Activated CD4-positive, alpha-beta T cell treated with anti-CD3 and anti-CD28 coated beads for 4 hours (primary cell): ENCODE results near the gene NPEPPS.
"Not testable (repeated sequence)": the region's sequence is repeated elsewhere in the genome, so short reads cannot be mapped to it uniquely, and the experiment has no call there.

Source experiments
- DNase-seq, 2 donors: peaks; one replicate each; pipeline ENCODE4 v3.0.0-alpha.2; 2020

The NPEPPS gene

DNA sequence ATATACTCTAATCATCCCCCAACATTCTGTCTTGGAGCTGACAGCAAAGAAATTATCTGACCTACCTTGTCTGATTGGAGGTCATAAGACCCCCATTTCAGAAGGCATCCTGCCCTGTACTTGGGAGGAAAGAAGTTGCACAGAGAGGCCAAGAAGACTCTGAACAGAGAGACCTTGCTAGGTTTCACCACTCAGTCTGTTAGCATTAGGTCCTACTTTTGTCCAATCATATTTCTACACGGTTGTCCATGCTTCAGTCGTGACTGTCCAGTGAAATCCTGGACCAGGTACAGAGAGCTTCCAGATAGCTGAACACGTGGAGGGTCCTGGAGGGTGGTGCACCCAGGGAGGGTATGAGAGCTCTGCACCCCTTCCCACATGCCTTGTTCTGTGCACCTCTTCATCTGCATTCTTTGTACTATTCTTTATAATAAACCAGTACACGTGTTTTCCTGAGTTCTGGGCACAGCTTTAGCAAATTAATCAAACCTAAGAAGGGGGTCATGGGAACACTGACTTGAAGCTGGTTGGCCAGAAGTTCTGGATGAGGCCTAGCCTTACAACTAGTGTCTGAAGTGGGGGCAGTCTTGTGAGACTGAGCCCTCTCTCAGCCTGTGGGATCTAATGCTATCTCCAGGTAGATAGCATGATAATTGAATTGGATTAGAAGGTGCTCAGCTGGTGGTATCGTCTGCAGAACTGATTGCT, 30.9 kb downstream of the NPEPPS start:
- not testable (repeated sequence) for DNase-seq

DNA sequence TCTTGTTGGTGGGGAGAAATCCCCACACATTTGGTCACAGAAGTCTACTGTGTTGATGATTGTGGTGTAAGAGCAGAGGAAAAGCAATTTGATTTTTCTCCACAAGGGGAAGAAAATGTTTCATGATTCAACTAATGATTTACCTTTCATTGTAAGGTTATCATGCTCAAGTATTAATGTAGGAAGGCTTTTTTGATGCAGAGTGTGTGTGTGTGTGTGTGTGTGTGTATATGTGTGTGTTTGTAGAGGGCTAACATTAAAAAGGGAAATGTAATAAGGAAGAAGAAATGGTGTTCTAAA, 31.4 kb downstream of the NPEPPS start:
- DNase-seq, result not testable (repeated sequence)

DNA sequence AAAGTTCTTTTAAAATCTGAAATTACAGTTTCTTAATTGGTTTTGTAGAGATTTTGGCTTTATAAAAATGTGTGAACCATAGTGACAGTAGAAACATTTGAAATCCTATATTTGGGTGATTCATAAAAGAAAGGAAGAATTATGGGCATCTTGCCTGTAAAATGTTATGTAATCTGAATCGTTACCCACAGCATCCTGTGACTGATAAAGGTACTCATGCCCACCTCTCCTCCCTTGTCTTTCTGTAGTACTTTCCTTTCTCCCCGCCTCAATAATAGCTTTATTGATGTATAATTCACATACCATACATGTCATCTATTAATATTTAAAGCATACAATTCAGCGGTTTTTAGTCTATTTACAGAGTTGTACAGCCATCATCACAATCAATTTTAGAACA, 36.4 kb downstream of the NPEPPS start:
- DNase-seq, result not testable (repeated sequence)

DNA sequence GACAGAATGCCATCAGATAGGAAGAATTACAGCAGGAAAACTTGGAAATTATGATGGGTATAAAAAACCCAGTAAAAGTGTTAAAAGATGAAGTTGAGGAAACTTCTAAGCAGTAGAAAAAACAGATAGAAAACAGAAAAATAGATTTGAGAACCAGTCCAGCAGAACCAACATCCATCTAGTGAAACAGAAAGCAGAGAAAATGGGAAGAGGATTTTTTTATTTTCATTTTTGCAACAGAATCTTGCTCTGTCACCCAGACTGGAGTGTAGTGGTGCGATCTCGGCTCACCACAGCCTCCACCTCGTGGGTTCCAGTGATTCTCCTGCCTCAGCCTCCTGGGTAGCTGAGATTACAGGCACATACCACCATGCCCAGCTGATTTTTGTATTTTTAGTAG, 41.7 kb downstream of the NPEPPS start:
- DNase-seq, result not testable (repeated sequence)

DNA sequence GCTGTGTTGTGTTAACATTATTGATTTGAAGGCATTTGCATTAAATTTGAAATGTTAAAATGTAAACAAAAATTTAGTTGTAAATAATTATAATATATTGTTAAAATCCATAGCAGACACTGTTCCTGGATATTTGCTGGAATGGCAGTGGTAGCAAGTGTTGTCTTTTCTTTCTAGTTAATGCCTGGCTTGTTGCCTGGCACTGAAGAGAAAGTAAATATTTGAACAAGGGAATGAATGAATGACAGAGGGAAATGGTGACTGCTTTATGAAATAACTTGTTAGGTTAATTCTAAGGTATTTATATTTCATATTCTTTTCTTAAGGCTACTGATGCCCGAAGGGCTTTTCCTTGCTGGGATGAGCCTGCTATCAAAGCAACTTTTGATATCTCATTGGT, 51.5 kb downstream of the NPEPPS start:
- not testable (repeated sequence) for DNase-seq

DNA sequence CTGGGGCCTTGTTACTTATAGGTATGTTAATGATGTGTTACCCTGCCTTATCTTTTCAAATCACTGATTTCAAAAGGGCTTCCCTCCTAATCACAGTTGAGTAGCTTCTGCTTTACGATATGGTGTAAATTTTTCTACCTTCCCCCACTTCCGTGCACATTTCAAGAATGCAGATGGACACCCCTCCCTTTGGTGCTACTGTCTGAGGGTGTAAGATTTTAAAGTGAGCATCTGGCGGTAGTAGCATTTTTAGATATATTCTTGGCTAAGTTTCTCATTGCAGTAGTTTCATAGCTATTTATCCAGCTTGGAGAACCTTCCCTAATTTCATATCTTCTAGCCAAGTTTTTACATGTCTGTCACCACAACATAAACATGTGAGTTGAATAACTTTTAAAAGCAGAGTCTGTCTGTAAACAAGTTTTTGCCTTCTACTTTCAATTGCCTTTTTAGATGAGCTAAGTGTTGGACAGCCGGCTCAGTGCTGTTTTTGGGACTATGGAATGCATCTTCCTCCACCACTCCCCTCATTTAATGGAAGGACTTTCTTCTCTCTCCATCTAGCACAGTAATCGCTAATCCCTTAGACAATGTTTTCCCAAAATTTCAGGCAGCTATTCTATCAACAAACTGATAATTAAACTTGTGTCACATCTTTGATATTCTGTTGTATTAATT, 55.6 kb downstream of the NPEPPS start:
- not testable (repeated sequence) for DNase-seq

DNA sequence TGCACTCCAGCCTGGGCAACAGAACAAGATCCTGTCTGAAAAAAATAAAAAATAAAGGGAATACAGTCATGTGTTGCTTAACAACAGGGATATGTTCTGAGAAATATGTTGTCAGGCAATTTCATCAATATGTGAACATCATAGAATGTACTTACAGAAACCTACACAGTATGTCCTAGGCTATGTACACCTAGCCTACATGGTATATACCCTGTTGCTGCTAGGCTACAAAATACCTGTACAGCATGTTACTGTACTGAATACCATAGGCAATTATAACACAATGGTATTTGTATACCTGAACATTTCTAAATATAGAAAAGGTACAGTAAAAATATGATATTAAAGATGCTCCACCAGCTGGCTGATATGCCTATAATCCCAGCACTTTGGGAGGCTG, 62.6 kb downstream of the NPEPPS start:
- DNase-seq, result not testable (repeated sequence)

DNA sequence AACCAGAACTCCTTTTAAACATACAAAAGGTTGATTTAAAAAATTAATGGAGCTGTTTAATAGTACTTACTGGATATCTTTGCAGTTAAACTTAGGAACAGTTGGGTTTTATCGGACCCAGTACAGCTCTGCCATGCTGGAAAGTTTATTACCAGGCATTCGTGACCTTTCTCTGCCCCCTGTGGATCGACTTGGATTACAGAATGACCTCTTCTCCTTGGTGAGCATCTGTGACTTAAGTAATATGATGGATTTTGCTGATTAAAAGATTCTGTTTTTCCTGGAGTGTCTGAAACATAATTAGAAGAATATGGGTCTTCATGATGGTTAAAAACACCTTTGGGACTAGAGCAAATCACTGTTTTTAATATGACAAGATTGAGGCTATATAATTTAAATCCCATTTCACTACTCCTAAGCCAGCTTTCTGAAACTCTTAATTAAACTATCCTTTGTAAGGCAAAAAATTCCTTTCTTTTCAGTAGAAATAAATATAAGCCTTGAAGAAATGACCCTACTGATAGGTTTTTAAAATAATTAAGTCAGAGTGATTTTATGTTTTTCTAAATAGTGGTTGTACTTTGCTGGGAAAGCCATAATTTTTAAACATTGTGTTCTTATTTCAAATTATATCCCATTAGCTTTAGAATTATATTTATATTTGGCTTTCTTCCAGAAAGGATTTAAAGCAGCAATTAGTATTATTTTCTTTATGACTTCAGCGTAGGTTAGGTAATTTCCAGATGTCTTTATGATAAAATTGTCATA, 73.1 kb downstream of the NPEPPS start:
- DNase-seq, result no peak

DNA sequence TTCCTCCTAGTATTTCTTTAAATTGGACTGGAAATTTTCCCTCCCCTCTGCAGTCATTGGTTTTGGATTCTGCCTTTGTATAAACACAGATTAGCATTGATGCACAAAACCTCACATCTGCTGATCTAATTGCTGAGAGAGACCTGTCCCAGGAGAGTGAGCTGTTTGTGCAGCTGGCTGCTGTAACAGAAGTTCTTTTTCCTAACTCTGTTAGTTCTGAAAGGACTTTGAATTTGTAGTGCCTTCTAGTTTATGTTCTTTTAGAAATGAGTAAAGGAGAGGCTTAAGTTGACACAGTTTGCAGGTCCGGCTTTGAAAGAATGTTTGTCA, 73.7 kb downstream of the NPEPPS start:
- DNase-seq, result no peak

DNA sequence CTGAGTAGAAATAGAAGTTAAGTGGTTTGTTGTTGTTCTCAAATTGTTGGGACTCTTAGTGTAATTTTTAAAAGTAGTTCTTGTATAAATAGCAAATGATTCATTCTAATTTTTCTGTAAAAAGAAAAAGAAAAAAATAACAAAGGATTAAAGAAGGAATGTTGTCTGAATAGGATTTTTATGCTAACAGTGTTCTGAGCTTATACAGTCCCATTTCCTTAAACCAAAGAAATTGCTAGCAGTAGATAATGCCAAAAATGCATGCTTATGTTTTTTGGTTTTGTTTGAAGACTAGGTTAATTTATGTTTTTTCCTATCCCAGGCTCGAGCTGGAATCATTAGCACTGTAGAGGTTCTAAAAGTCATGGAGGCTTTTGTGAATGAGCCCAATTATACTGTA, 74.1 kb downstream of the NPEPPS start:
- no peak for DNase-seq

DNA sequence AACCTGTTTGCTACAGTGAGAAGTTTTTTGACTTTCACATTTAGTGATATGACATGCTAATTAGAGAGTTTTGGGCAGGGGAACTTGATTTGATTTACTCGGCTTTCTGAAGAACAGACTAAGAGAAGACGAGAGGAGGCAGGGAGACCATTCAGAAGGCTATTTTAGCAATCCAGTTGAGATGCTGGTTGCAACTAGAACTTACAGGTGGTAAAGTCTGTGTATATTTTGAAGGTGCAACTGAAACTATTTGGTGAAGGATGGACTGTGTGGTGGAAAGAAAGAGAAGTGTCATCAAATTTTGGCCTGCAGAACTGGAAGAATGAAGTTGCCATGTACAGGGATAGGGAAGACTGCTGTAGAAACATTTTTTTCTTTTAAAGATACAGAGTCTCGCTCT, 76.6 kb downstream of the NPEPPS start:
- no peak for DNase-seq

DNA sequence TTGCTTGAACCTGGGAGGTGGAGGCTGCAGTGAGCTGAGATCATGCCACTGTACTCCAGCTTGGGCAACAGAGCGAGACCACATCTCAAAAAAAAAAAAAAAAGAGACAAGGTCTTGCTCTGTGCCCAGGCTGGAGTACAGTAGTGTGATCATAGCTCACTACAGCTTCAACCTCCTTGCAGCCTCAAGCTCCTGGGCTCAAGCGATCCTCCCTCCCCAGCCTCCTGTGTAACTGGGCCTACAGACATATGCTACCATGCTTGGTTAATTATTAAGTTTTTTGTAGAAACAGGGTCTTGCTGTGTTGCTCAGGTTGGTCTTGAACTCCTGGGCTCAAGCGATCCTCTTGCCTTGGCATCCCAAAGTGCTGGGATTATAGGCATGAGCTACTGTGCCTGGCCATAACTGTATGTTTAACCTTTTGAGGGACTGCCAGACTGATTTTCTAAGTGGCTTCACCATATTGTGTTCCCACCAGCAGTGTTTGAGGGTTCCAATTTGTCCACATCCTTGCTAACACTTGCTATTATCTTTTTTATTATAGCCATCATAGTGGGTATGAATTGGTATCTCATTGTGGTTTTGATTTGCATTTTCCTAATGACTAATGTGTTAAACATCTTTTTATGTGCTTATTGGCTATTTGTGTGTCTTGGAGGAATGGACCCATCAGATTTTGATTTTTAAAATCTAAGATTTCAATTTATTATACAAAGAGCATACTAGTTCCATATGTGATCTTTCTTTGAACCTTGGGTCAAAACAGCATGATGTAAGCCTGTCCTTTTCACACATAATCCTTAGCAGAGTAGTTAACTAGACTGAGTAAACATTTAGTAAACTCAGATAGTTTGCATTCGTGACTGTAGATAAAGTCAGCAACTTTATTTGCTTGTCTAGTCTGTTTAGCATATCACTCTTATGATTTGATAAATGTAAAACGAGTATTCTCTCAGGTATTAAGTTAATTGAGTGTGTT, 80.8 kb downstream of the NPEPPS start:
- DNase-seq, result no peak

DNA sequence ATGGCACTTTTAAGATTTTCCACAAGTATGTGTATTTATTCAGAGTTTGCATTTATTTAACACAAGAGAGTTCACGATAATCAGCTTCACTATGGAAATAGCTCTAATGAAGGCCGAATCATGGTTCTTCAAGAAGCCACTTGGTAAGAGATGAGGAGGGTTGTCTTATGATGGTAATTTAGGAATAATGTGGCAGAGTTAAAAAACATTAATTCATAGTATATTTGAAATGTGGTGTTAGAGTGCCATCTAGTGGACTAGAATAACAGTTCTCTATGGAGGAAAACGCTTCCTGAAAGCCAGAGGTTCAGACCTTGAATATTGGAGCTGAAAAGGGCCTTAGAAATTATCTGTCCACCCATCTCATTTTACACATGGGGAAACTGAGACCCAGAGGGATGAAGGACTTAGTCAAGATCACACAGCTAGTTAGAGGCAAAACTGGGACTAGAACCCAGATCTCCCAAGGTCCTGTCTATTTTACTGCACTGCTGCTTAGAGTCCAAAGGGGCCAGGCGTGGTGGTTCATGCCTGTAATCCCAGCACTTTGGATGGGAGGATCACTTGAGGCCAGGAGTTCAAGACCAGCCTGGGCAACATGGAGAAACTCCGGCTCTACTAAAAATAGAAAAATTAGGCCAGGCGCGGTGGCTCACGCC, 85.0 kb downstream of the NPEPPS start:
- peak in 1 of 2 donors; percentile 1 for DNase-seq

DNA sequence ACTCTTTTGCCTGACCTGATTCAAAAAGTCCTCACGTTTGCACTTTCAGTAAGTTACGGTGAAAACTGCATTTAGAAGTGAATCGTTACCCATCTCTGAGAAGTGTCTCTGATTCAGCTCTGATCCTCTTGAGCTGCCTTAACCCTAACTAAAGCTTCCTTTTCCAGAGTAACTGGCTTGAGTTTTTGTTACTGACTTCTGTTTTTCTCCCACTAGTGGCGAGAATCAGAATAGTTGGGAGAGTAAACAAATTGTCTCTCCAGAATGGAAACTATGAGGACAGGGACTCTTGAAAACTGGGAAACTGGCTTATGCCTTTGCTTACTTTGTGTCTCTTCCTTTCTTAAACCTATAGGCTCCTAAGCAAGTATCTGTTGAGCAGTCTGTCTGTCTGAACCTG, 87.5 kb downstream of the NPEPPS start:
- DNase-seq, result no peak

DNA sequence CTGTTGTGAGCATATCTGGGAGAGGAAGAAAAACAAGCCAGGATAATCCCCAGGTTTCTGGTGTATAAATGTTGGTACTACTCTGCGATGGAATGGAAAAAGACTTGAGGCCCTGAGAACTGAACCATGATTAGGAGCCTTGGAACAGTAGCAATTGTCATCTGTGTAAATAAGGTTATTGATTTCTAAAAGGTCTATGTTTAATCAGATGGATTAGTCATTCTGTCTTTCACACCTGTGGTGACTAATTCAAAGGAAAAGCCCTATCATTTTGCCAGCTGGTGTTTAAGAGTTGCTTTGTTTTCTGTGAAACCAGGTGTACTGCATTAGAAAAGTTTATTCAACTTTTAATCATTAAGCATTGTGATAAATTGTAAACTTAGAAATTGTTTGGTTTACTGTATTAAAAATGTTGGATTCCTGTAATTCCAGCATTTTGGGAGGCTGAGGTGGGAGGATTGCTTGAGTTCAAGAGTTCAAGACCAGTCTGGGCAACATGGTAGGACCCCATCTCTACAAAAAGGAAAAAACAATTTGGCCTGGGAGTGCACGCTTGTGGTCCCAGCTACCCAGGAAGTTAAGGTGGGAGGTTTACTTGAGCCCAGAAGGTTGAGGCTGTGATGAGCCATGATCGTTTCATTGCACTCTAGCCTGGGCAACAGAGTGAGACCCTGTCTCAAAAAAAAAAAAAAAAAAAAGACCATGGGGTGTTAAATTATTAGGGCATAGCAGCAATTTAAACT, 89.8 kb downstream of the NPEPPS start:
- DNase-seq, result no peak

DNA sequence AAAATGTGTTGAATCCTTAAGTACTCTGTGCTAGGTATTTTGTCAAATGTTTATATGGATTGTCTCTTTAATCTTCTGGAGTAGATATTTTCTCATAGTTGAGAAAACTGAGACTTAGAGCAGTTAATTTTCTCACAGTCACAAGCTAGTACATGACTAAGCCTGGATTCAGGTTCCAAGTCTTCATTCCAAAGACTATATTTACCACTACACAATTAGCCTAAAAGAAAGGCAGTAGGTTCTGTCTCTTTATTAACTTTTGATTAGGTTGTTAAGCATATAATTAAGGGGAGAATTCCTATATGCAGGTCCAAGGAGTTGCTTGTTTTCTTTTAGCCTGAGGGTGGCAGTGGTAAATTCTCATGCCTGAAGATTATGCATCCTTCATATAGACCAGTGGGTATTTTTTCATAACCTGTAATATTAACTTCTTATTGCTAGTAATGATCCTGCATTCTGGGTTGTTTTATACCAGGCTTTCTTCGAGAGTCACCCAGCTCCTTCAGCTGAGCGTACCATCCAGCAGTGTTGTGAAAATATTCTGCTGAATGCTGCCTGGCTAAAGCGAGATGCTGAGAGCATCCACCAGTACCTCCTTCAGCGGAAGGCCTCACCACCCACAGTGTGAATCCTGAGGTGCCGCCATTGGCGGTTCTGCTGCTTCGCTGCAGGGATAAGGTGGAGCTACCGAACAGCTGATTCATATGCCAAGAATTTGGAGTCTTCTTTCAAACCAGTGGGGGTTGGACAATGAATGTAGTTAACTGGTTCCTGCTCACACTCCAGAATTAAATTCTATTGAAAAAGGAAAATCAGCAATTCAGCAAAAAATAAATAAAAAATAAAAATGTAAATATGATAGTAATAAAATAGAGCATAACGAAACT, 90.6 kb downstream of the NPEPPS start:
- DNase-seq, result no peak

DNA sequence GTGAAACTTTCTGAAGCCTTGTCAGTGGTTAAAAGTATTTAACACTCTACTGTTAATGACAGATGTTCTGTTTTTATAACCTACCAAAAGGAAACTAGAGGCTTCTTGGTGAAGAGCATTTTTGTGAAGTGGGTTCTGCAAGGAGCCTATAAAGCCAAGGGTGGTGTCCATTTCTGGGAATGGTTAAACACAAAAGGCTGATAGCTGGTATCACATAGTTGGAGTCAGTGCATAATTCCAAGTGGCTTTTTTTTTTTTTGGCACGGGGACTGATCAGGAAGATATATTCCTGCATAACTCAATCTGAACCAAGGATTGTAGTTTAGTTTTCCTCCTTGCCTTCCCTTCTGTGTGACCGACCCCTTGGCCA, 91.3 kb downstream of the NPEPPS start:
- DNase-seq, result no peak

DNA sequence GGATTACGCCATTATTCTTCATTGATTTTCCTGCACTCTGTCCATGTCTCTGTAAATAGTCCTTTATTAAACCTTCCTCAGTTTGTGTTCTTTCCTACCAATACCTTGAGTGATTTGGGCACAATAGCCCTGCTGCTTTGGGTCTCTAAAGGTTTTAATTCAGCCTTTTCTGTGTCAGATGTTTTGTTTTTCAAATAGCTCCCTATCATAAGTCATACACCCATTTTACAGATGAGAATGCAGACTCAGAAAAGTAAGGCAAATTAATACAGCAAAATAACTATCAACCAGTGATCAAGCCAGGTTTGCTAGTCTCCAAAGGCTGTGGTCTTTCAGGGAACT, 93.8 kb downstream of the NPEPPS start:
- no peak for DNase-seq

DNA sequence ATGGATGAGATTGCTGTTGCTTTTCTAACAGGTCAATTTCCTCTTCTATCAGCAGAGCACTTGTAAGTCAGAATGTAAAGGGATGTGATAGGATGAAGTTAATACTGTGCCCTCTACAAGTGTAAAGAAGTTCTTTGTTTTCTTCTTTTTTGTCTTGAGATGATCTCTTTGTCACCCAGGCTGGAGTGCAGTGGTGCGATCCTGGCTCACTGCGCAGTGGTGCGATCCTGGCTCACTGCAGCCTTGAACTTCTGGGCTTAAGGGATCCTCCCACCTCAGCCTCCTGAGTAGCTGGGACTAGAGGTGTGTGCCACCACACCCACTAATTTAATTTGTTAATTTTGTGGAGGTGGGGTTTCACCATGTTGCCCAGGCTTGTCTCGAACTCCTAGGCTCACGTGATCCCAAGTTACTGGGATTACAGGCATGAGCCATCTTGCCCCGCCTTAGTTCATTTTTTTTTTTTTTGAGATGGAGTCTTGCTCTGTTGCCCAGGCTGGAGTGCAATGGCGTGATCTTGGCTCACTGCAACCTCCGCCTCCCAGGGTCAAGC, 97.2 kb downstream of the NPEPPS start:
- DNase-seq, result no peak

DNA sequence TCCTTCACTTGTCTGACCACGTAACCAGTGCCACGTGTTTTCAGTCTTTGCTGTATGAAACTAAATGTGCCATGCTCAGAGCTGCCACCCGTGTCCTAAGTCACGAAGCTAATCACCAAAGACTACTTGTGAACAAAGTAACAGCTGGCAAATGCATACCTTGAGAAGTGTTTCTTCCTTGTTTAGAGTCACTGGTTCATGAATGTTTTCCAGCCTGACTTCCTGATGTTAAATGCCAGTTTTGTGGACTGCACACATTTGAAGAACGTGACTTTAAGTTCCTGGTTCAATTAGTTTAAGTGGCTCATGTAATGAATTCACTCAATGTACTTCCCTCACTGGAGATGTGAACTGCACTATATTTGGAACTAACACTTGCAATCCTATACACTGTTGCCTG, 98.9 kb downstream of the NPEPPS start:
- DNase-seq, result no peak

DNA sequence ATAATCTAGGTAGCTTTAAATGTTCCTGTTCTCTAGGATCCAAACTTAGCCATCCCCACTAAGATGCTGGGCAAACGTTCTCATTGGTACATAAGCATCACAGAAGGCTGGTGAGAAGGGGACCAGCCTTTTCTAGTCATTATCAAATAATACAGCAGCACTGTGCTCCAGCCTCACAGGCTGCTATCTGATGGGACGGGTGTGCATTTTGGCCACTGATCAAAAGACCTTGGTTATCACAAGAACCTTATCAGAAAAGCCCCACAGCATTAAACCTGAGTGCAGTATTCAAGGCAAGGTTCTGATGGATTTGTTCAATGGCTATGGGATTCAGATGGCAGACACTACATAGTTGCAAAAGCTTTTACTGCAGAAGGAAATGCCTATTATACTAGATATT, 99.7 kb downstream of the NPEPPS start:
- no peak for DNase-seq
